ENCODE data around the gene C1orf167. TPM values are rescaled to one million over a fixed set of nuclear protein-coding genes. Genes with fewer than 3 reads are reported as not detected.

The C1orf167 gene, protein sequence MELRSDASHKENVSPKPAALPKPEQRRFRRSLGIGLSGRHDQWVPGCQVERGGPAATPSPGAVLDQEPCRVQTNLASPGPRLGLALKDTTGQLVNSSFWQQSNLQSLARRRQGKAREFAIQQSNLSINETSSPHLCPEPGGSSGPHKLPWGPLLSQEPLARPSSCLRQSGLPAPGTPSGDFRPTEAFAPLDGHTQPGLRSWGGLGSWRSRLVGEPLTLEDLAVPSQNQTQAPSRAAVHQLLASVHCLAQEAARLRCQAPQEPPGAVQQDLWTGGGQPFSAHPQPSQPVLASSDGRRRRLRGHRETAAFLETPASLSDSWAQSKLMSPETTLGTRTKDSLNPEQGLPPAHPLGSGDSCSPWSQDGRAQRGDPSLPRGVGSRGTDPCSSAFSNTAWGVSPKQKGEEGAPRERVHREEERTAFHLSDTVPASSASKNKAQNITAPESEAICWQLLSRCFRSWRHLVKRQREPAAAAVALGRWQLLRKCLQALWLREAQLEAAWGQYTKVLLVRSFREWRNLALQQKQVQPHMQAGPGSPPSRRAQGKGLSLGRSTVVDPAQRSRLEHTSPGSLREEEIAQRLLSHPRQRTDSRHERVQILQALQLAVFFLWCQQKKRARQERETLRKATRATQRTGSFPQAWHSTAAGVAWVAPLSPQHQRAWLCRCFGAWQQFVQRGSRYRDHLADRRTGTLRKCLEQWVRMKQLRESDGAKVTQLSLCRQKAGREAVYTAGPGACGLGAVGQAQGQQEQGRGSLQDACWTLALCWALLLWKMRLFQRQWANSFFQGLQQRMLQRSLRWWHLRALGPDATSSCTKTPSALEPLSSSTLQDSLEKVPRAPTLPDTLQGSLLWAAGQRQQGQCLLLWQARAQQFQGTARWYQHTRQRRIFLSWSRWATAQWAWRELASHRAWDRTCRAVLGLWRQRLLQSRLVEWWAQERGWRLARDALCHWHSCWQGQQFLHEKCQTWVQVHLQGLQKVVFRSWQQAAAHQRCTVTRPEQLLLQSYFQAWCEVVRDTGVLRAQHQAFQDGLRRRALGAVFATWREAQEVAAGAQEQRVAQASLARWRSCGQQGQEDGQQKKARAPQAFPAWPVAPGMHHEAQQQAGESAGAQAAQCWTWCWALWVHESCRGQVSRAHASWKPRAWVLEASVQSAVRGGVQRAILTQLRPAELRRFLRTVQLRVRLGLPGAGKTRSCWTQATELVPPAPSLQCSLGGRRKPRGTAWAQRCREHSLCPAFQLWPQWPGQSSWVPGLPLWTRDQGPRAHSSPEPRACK (N-terminal part only)
- total RNA-seq (2022) (not detected in 2 replicates), Bru-seq, nascent RNA (percentile 4 among the genes with signal in this experiment), BruChase-seq, experiment 1, labeled RNA remaining after a 6-hour chase (percentile 13 among the genes with signal in this experiment), BruChase-seq, experiment 2, labeled RNA remaining after a 2-hour chase (percentile 6 among the genes with signal in this experiment)
- long read RNA-seq = 0 reads

DNA sequence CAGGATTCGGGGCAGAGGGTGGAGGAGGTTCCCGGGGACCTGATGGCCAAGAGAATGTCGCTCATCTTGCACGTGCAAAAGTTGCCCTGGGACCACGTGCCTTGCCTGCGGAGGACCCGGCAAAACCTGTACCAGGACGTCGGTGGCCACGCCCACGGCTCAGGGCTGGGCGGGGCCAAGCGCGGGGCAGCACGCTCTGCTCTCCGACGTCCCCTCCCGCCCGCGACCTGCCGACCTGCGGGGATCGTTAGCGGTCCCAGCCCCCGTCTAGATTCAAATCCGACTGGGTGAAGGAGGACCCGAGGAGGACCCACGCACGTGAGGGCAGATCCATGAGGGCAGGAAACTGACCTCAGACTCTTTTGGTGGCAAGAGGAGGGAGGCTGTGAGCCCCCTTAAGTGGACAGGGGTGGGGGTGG, at the start of gene C1orf167:
Gene C1orf167 (plus strand): TSS at position 206 of the 419 bp plus-strand sequence. CDS start 2,208 bp downstream, outside the sequence.
- ChIA-PET CTCF (no interaction called here), POLR2A (no interaction called here)
- Mint-ChIP-seq H3K9me3 (ENCODE audit: unreplicated experiment) (no peaks in the 10 kb centered on the region), H3K4me3 (ENCODE audit: unreplicated experiment) (no peak within 1 kb of the TSS), H3K27me3 (ENCODE audit: insufficient read depth, unreplicated experiment) (peaks cover 13% of the 10 kb centered on the region), H3K36me3 (ENCODE audit: insufficient read depth, unreplicated experiment) (no peaks in the 10 kb centered on the region), H3K4me1 (ENCODE audit: insufficient read depth, unreplicated experiment) (no peaks in the 10 kb centered on the region), H3K27ac (ENCODE audit: low read depth, unreplicated experiment) (peak within 1 kb of the TSS; percentile 55)
- intact Hi-C loops (cut with micrococcal nuclease) = no loop called here
- DNase-seq (ENCODE audit: unreplicated experiment) = no peak
- no TSS peak for BruUV-seq (replicated peaks)
- TF ChIP-seq, protein P1, sequence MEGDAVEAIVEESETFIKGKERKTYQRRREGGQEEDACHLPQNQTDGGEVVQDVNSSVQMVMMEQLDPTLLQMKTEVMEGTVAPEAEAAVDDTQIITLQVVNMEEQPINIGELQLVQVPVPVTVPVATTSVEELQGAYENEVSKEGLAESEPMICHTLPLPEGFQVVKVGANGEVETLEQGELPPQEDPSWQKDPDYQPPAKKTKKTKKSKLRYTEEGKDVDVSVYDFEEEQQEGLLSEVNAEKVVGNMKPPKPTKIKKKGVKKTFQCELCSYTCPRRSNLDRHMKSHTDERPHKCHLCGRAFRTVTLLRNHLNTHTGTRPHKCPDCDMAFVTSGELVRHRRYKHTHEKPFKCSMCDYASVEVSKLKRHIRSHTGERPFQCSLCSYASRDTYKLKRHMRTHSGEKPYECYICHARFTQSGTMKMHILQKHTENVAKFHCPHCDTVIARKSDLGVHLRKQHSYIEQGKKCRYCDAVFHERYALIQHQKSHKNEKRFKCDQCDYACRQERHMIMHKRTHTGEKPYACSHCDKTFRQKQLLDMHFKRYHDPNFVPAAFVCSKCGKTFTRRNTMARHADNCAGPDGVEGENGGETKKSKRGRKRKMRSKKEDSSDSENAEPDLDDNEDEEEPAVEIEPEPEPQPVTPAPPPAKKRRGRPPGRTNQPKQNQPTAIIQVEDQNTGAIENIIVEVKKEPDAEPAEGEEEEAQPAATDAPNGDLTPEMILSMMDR (IDR thresholded peaks at IDR 0.05; ENCODE audit: unreplicated experiment) = no peak

GRCh38 chr1:11712285-11712684, 49.7 kb upstream of the C1orf167 start:
- CTCF ChIA-PET = no interaction called here

DNA sequence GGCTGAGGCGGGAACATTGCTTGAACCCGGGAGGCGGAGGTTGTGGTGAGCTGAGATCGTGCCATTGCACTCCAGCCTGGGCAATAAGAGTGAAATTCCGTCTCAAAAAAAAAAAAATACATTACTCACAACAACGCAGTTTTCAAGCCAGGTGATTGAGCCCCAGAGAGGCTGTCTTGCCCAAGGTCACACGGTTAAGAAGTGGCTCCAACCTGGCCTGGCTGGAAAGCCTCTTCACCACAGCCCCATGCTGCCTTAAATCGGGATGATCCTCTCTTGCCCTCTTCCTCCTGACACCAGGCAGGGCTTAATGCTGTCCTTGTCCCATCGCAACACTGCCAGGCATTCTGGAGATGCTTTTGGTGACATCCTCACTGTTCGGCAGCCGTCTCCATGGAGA, 48.9 kb upstream of the C1orf167 start:
- H3K27ac Mint-ChIP-seq (ENCODE audit: low read depth, unreplicated experiment) = no peak overlapping the region
- POLR2A ChIA-PET = no interaction called here

More at GRCh38 chr1:11712285-11712684, 49.7 kb upstream of the C1orf167 start:
- TF ChIP-seq, protein P1 (IDR thresholded peaks at IDR 0.05; ENCODE audit: unreplicated experiment) = no peak
- no peak for DNase-seq (ENCODE audit: unreplicated experiment)
- Mint-ChIP-seq H3K27ac (ENCODE audit: low read depth, unreplicated experiment) (no peak overlapping the region), H3K4me3 (ENCODE audit: unreplicated experiment) (no peak overlapping the region), H3K36me3 (ENCODE audit: insufficient read depth, unreplicated experiment) (no peaks in the 10 kb centered on the region), H3K4me1 (ENCODE audit: insufficient read depth, unreplicated experiment) (peaks cover 5% of the 10 kb centered on the region), H3K9me3 (ENCODE audit: unreplicated experiment) (no peaks in the 10 kb centered on the region), H3K27me3 (ENCODE audit: insufficient read depth, unreplicated experiment) (peaks cover 11% of the 10 kb centered on the region)
- POLR2A ChIA-PET = no interaction called here
- BruUV-seq (replicated peaks) = no TSS peak
- intact Hi-C loops (cut with micrococcal nuclease) = no loop called here

More for the DNA sequence above, 48.9 kb upstream of the C1orf167 start:
- no peak for DNase-seq (ENCODE audit: unreplicated experiment)
- CTCF ChIA-PET = no interaction called here
- BruUV-seq (replicated peaks) = no TSS peak
- Mint-ChIP-seq H3K9me3 (ENCODE audit: unreplicated experiment) (no peaks in the 10 kb centered on the region), H3K27me3 (ENCODE audit: insufficient read depth, unreplicated experiment) (peaks cover 11% of the 10 kb centered on the region), H3K36me3 (ENCODE audit: insufficient read depth, unreplicated experiment) (no peaks in the 10 kb centered on the region), H3K4me1 (ENCODE audit: insufficient read depth, unreplicated experiment) (no peaks in the 10 kb centered on the region), H3K4me3 (ENCODE audit: unreplicated experiment) (no peak overlapping the region)
- intact Hi-C loops (cut with micrococcal nuclease) = no loop called here
- TF ChIP-seq, protein P1 (IDR thresholded peaks at IDR 0.05; ENCODE audit: unreplicated experiment) = no peak

Measured in MCF 10A (cell line).